K562 (cell line): Measurements from ENCODE around the gene SHISA5. TPM values are rescaled to one million over a fixed set of nuclear protein-coding genes. Genes with fewer than 3 reads are reported as not detected.

Experiments used
- ARNT ChIP-seq, 2 experiments: fragments of 450-650 bp; IDR thresholded peaks; 2 replicates each; pipeline ENCODE4 v1.6.1; 2016; ENCODE audit warnings: mild to moderate bottlenecking in 1 of 2
- EGR1 ChIP-seq: fragments of 450-650 bp; conservative IDR thresholded peaks from 2 replicates; pipeline ENCODE4 v1.6.1; 2017; ENCODE audit warnings: mild to moderate bottlenecking
- ETV1 ChIP-seq: fragments of 450-650 bp; conservative IDR thresholded peaks from 2 replicates; pipeline ENCODE4 v1.6.1; 2016; ENCODE audit warnings: missing genetic modification characterization, control low read depth, low read depth, missing compliant biosample characterization
- GABPA ChIP-seq: fragments of 200-800 bp; sonication (Bioruptor generic); conservative IDR thresholded peaks from 2 replicates; pipeline ENCODE4 v1.6.1; 2016; ENCODE audit warnings: low read depth, missing genetic modification characterization, missing compliant biosample characterization
- GTF2F1 ChIP-seq: IDR thresholded peaks from 2 replicates; pipeline ENCODE4 v1.6.1; 2011; ENCODE audit warnings: low read depth, low read length, improper control_type of control experiment
- IFI16 ChIP-seq: fragments of 250-450 bp; sonication (Bioruptor Pico); IDR thresholded peaks from 2 replicates; pipeline ENCODE4 v2.1.2; 2022; ENCODE audit warnings: mild to moderate bottlenecking, inconsistent platforms
- MYC ChIP-seq, 2 experiments: fragments of 250-450 bp in 1 of 2; sonication (Bioruptor Pico) in 1 of 2; IDR thresholded peaks; 2 replicates each; pipeline versions ENCODE4 v1.5.1 to v1.6.1; 2012 to 2021; ENCODE audit warnings: low read depth in 2 of 2, borderline replicate concordance in 1 of 2, improper control_type of control experiment in 1 of 2, low read length in 1 of 2, mild to moderate bottlenecking in 1 of 2, moderate library complexity in 1 of 2
- NCOA1 ChIP-seq: fragments of 450-650 bp; IDR thresholded peaks from 2 replicates; pipeline ENCODE4 v1.6.1; 2016; ENCODE audit warnings: low read depth
- PHTF2 ChIP-seq: fragments of 250-450 bp; sonication (Bioruptor Pico); IDR thresholded peaks from 2 replicates; pipeline ENCODE4 v1.5.0; 2021; ENCODE audit warnings: mild to moderate bottlenecking
- POLR3A ChIP-seq: IDR thresholded peaks from 2 replicates; pipeline ENCODE4 v1.6.1; 2011; ENCODE audit warnings: borderline replicate concordance, mild to moderate bottlenecking, moderate library complexity; ENCODE audit not compliant: insufficient read length, insufficient read depth; ENCODE audit errors: extremely low read depth
- PTTG1 ChIP-seq: fragments of 450-650 bp; IDR thresholded peaks from 2 replicates; pipeline ENCODE4 v1.6.1; 2016; ENCODE audit warnings: low read depth, mild to moderate bottlenecking, missing genetic modification characterization, missing compliant biosample characterization
- RBM17 ChIP-seq: fragments of 200-400 bp; formaldehyde crosslinking; IDR thresholded peaks from 2 replicates; pipeline ENCODE4 v1.6.1; 2017; ENCODE audit warnings: low read depth, mild to moderate bottlenecking, low read length, borderline replicate concordance
- SP2 ChIP-seq: IDR thresholded peaks from 2 replicates; pipeline ENCODE4 v1.6.1; 2011; ENCODE audit warnings: mild to moderate bottlenecking, low read depth, low read length, moderate library complexity; ENCODE audit not compliant: poor library complexity, severe bottlenecking; ENCODE audit errors: extremely low read depth
- TAF7 ChIP-seq: fragments of 450-650 bp; IDR thresholded peaks from 2 replicates; pipeline ENCODE4 v1.6.1; 2016; ENCODE audit warnings: missing genetic modification characterization, missing compliant biosample characterization
- TCF7L2 ChIP-seq: fragments of 150-350 bp; IDR thresholded peaks from 2 replicates; pipeline ENCODE4 v1.6.1; 2016; ENCODE audit warnings: low read depth, mild to moderate bottlenecking, low read length, moderate library complexity
- ZBED1 ChIP-seq: IDR thresholded peaks from 2 replicates; pipeline ENCODE4 v1.6.1; 2014
- ZNF232 ChIP-seq: sonication (generic); formaldehyde crosslinking; IDR thresholded peaks from 2 replicates; pipeline ENCODE4 v1.8.0; 2022; ENCODE audit warnings: mild to moderate bottlenecking, missing genetic modification reagents
- ZNF57 ChIP-seq: fragments of 450-650 bp; formaldehyde crosslinking; IDR thresholded peaks from 2 replicates; pipeline ENCODE4 v1.4.0; 2020; ENCODE audit warnings: mild to moderate bottlenecking, moderate library complexity
- polyA plus RNA-seq, 8 experiments: library from polyadenylated mRNA; depleted of rRNA in 4 of 8; stranded (reverse) in 5 of 8; unstranded in 3 of 8; fragments of >200 nt; fragmentation: Nextera tagmentation in 2 of 8; fragmentation: Illumina TruSeq in 1 of 8; extraction: Ambion mirVana in 2 of 8; extraction: Trizol in 1 of 8; gene quantifications; 2 replicates each; pipeline versions ENCODE4 v1.2.1 to v1.2.3, GENCODE V29; 2011 to 2014; ENCODE audit warnings: inconsistent platforms in 1 of 8, missing spikeins in 1 of 8
- total RNA-seq, 7 experiments: library from RNA; depleted of rRNA in 6 of 7; stranded (reverse); fragments of >200 nt in 6 of 7; fragmentation: Illumina TruSeq in 2 of 7; extraction: Trizol in 2 of 7; gene quantifications; 2 replicates each; pipeline versions ENCODE4 v1.2.1 to v1.2.3, GENCODE V29; 2011 to 2021; ENCODE audit warnings: low replicate concordance in 1 of 7
- TF ChIP-seq, protein P1 (sequence below): sonication (generic); formaldehyde crosslinking; IDR thresholded peaks from 2 replicates; pipeline ENCODE4 v1.8.0; 2022; ENCODE audit warnings: mild to moderate bottlenecking, low read depth, missing genetic modification reagents
- TF ChIP-seq, protein P2 (sequence below): sonication (generic); formaldehyde crosslinking; IDR thresholded peaks from 2 replicates; pipeline ENCODE4 v1.8.1; 2023; ENCODE audit warnings: mild to moderate bottlenecking, missing genetic modification reagents
- TF ChIP-seq, protein P3 (sequence below): fragments of 200-800 bp; sonication (Bioruptor generic); IDR thresholded peaks from 2 replicates; pipeline ENCODE4 v1.6.1; 2017; ENCODE audit warnings: missing genetic modification characterization, missing compliant biosample characterization
- TF ChIP-seq, protein P4 (sequence below), 2 experiments: IDR thresholded peaks; 2 replicates each; pipeline ENCODE4 v1.6.1; 2011; ENCODE audit warnings: borderline replicate concordance in 1 of 2, control low read depth in 1 of 2, low read depth in 1 of 2, low read length in 1 of 2, mild to moderate bottlenecking in 1 of 2, mixed read lengths in 1 of 2, moderate library complexity in 1 of 2; ENCODE audit not compliant: insufficient read depth in 1 of 2, insufficient read length in 1 of 2, poor library complexity in 1 of 2, severe bottlenecking in 1 of 2; ENCODE audit errors: extremely low read depth in 1 of 2

The SHISA5 gene
- total and polyA plus RNA-seq, 9 of the 15 experiments (the other 6 are each of a cell fraction or from before 2014, with no cell fraction given) = 8.4 to 85.8 (median 56.1) TPM

DNA sequence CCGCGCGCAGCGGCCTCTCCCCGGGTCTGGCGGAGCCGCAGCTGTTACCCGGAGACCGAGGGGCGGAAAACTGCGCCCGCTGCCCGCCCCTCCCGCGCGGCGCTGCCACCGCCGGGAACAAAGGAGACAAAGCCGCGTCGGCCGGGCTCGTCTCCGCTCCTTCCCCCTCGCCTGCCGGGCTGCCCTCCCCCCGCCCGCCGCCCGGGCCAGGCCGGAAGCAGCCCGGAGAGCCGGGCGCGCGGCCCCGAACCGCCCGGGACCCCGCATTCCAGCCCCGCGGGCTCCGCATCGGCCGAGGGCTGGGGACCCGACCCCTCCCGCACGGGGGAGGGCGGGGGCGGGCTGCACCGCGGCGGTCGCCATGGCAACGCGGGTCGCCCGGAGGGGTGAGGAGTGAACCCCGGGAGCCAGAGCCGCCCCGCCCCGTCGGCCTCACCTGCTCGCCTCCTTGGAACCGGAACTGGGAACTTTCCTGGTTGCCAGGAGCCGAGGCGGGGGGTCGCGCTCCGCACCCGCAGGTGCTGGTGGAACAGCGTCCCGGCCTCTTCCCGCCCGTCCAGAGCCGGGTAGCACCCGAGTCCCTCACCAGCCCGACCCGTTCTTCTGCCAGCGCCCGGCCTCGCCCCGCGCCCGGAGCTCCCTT lies 74.5 kb downstream of the SHISA5 start (continued):
- TF ChIP-seq, protein P1, sequence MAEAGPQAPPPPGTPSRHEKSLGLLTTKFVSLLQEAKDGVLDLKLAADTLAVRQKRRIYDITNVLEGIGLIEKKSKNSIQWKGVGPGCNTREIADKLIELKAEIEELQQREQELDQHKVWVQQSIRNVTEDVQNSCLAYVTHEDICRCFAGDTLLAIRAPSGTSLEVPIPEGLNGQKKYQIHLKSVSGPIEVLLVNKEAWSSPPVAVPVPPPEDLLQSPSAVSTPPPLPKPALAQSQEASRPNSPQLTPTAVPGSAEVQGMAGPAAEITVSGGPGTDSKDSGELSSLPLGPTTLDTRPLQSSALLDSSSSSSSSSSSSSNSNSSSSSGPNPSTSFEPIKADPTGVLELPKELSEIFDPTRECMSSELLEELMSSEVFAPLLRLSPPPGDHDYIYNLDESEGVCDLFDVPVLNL (CRISPR knock-in tag) = no peak
- no peak for TF ChIP-seq PTTG1 (tag)
- TF ChIP-seq PHTF2 (CRISPR knock-in tag) = no peak
- no peak for TF ChIP-seq ZNF232
- no peak for TF ChIP-seq GTF2F1
- TF ChIP-seq SP2 = no peak
- TF ChIP-seq, protein P2, sequence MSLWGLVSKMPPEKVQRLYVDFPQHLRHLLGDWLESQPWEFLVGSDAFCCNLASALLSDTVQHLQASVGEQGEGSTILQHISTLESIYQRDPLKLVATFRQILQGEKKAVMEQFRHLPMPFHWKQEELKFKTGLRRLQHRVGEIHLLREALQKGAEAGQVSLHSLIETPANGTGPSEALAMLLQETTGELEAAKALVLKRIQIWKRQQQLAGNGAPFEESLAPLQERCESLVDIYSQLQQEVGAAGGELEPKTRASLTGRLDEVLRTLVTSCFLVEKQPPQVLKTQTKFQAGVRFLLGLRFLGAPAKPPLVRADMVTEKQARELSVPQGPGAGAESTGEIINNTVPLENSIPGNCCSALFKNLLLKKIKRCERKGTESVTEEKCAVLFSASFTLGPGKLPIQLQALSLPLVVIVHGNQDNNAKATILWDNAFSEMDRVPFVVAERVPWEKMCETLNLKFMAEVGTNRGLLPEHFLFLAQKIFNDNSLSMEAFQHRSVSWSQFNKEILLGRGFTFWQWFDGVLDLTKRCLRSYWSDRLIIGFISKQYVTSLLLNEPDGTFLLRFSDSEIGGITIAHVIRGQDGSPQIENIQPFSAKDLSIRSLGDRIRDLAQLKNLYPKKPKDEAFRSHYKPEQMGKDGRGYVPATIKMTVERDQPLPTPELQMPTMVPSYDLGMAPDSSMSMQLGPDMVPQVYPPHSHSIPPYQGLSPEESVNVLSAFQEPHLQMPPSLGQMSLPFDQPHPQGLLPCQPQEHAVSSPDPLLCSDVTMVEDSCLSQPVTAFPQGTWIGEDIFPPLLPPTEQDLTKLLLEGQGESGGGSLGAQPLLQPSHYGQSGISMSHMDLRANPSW = no peak
- no peak for TF ChIP-seq ARNT (IDR thresholded peaks at IDR 0.05)
- TF ChIP-seq ZBED1 = no peak
- no peak for TF ChIP-seq TCF7L2
- TF ChIP-seq, protein P3, sequence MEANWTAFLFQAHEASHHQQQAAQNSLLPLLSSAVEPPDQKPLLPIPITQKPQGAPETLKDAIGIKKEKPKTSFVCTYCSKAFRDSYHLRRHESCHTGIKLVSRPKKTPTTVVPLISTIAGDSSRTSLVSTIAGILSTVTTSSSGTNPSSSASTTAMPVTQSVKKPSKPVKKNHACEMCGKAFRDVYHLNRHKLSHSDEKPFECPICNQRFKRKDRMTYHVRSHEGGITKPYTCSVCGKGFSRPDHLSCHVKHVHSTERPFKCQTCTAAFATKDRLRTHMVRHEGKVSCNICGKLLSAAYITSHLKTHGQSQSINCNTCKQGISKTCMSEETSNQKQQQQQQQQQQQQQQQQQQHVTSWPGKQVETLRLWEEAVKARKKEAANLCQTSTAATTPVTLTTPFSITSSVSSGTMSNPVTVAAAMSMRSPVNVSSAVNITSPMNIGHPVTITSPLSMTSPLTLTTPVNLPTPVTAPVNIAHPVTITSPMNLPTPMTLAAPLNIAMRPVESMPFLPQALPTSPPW (CRISPR knock-in tag) = peak; percentile 91
- TF ChIP-seq ZNF57 = no peak
- TF ChIP-seq NCOA1 = no peak
- no peak for TF ChIP-seq POLR3A
- TF ChIP-seq RBM17 = no peak
- peak; percentile 87 for TF ChIP-seq GABPA (tag)
- 0 out of 2 replicates have a peak, but pooled peaks have one; percentile 31 for TF ChIP-seq EGR1
- TF ChIP-seq IFI16 (CRISPR knock-in tag) = no peak
- TF ChIP-seq, protein P4, sequence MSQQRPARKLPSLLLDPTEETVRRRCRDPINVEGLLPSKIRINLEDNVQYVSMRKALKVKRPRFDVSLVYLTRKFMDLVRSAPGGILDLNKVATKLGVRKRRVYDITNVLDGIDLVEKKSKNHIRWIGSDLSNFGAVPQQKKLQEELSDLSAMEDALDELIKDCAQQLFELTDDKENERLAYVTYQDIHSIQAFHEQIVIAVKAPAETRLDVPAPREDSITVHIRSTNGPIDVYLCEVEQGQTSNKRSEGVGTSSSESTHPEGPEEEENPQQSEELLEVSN (IDR thresholded peaks at IDR 0.05; ENCODE audit: borderline replicate concordance in 1 of 2, extremely low read depth in 1 of 2, insufficient read depth in 1 of 2, insufficient read length in 1 of 2, low read depth in 1 of 2, low read length in 1 of 2, poor library complexity in 1 of 2, severe bottlenecking in 1 of 2) = no peak
- TF ChIP-seq ETV1 (tag) = no peak
- no peak for TF ChIP-seq TAF7 (tag)
- TF ChIP-seq MYC (IDR thresholded peaks at IDR 0.05; ENCODE audit: low read depth, low read length) = no peak
- no peak for TF ChIP-seq MYC (CRISPR knock-in tag; IDR thresholded peaks at IDR 0.05; ENCODE audit: borderline replicate concordance, low read depth)
